Choroid plexus epithelial cell (primary cell): Measurements from ENCODE around the gene MMS19.

Source experiments
- DNase-seq: peaks from one replicate; pipeline ENCODE4 v3.0.0-alpha.2; 2010; ENCODE audit warnings: low read depth
- H3K4me3 ChIP-seq: 2 replicates; pipeline ENCODE4 v1.5.1; 2011; ENCODE audit warnings: low read depth, mild to moderate bottlenecking, control low read depth, low read length, moderate library complexity
- TF ChIP-seq, protein P1 (sequence below): conservative IDR thresholded peaks from 2 replicates; pipeline ENCODE4 v1.5.1; 2011; ENCODE audit warnings: low read depth, mild to moderate bottlenecking, control low read depth, inconsistent platforms, low read length, moderate library complexity

Gene MMS19

GRCh38 chr10:97498076-97498840 is at the start of gene MMS19:
Gene MMS19, minus strand, starts transcription at chr10:97498422. Its CDS starts 38 bp downstream, at chr10:97498384.
- peak; percentile 99 for DNase-seq
- peak within 1 kb of the TSS; percentile 99 for H3K4me3 ChIP-seq
- TF ChIP-seq, protein P1, sequence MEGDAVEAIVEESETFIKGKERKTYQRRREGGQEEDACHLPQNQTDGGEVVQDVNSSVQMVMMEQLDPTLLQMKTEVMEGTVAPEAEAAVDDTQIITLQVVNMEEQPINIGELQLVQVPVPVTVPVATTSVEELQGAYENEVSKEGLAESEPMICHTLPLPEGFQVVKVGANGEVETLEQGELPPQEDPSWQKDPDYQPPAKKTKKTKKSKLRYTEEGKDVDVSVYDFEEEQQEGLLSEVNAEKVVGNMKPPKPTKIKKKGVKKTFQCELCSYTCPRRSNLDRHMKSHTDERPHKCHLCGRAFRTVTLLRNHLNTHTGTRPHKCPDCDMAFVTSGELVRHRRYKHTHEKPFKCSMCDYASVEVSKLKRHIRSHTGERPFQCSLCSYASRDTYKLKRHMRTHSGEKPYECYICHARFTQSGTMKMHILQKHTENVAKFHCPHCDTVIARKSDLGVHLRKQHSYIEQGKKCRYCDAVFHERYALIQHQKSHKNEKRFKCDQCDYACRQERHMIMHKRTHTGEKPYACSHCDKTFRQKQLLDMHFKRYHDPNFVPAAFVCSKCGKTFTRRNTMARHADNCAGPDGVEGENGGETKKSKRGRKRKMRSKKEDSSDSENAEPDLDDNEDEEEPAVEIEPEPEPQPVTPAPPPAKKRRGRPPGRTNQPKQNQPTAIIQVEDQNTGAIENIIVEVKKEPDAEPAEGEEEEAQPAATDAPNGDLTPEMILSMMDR, result no peak

DNA sequence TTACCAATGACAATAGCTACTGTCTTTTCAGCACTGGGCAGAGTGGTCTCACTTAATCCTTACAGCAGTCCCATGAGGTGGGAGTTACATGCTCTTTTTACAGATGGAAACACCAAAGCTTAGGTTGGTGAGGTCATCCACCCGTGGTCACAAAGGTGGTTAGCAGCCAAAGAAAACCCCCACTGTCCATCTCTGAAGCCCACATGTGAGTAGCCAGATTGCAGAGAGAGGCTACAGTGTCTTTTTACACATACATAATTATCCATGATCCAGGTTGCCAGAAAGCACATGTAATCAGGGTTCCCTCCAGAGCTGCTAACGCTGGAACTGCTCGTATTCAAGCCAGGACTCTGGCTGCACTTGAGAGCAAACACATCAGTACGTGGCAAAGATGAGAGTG is 49.7 kb upstream of the MMS19 start:
- no peak for DNase-seq
- H3K4me3 ChIP-seq, result no peak overlapping the region
- TF ChIP-seq, protein P1, result no peak

DNA sequence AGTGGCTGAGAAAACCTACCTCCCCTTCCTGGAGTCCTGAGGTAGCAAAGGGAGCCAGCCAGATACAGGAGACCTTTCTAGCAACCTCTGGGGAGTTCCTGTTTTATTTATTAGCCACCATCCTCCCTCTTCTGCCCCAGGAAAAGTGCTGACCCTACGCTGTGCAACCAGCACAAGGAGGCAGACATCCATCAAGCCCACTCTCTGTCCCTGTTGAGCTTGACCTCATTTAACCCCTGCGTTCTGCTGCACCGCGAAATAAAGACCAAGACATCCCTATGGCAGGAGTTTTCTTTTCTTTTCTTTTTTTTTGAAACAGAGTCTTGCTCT is 49.0 kb upstream of the MMS19 start:
- TF ChIP-seq, protein P1, result no peak
- H3K4me3 ChIP-seq, result no peak overlapping the region
- no peak for DNase-seq

DNA sequence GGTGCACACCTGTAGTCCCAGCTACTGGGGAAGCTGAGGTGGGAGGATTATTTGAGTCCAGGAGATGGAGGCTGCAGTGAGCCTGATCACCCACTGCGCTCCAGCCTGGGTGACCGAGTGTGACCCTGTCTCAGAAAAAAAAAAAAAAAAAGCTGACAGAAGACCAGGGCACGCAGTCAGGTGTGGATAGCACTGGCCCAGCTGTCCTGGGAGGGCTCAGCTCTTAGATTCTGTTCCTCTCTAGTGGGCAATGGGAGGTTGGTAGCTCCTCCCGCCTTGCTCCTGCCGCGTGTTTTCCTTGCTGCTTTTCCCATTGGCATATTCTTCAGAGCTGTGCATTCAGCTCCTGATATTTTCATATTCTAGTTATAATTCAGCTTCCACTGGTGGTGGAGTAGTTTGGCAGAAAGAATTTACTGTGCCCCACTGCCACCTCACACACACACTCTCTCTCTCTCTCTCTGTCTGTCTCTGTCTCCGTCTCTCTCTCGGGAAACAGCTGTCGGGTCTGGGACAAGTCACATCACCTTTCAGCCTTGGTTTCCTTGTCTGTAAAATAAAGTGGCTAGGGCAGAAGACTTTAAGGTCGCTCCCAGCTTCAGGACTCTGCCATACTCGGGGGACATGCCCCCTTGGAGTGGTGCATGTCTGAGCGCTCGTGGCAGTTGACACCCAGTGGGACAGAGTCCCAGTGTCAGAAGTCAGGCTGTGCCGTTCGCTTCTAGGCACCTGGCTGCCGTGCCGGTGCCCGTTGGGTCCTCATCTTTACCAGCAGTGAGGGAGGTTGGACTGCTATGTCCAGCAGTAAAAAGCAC is 48.4 kb upstream of the MMS19 start:
- no peak overlapping the region for H3K4me3 ChIP-seq
- DNase-seq, result no peak
- TF ChIP-seq, protein P1, result no peak

GRCh38 chr10:97543025-97543546 is 44.9 kb upstream of the MMS19 start:
- H3K4me3 ChIP-seq, result no peak overlapping the region
- TF ChIP-seq, protein P1, result no peak
- peak; percentile 96 for DNase-seq

GRCh38 chr10:97542169-97543024 is 44.2 kb upstream of the MMS19 start:
- no peak overlapping the region for H3K4me3 ChIP-seq
- peak; percentile 89 for DNase-seq
- TF ChIP-seq, protein P1, result no peak
